GM20000 (cell line): ENCODE data around the gene MED27.

ENCODE experiments used
- DNase-seq: peaks from one replicate; pipeline ENCODE4 v3.0.0; 2012; ENCODE audit warnings: low spot score
- TF ChIP-seq, protein P1 (sequence below): IDR thresholded peaks from 2 replicates; pipeline ENCODE4 v1.5.1; 2012; ENCODE audit warnings: mild to moderate bottlenecking, control low read depth; ENCODE audit errors: extremely low read depth, missing control alignments

Gene MED27

DNA sequence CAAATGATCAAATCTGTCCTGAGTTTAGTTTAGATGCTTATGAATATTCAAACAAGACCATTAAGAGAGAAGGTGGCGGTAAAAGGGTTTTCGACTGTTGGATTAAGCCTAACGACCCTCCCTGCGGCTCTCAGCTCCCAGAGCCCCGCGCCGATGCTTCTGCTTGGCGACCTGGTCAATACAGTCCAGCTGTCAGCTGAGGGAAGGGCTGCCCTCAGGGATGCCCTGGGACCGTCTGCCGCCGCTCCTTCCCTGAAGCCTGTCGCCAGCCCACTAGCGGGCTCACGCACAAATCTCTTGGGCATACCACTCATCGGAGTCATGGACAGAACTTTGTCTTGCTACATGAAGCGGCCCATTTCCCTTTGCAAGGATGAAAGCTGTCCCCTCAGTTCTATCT, 203.2 kb downstream of the MED27 start:
- TF ChIP-seq, protein P1, sequence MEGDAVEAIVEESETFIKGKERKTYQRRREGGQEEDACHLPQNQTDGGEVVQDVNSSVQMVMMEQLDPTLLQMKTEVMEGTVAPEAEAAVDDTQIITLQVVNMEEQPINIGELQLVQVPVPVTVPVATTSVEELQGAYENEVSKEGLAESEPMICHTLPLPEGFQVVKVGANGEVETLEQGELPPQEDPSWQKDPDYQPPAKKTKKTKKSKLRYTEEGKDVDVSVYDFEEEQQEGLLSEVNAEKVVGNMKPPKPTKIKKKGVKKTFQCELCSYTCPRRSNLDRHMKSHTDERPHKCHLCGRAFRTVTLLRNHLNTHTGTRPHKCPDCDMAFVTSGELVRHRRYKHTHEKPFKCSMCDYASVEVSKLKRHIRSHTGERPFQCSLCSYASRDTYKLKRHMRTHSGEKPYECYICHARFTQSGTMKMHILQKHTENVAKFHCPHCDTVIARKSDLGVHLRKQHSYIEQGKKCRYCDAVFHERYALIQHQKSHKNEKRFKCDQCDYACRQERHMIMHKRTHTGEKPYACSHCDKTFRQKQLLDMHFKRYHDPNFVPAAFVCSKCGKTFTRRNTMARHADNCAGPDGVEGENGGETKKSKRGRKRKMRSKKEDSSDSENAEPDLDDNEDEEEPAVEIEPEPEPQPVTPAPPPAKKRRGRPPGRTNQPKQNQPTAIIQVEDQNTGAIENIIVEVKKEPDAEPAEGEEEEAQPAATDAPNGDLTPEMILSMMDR: no peak
- DNase-seq: no peak

DNA sequence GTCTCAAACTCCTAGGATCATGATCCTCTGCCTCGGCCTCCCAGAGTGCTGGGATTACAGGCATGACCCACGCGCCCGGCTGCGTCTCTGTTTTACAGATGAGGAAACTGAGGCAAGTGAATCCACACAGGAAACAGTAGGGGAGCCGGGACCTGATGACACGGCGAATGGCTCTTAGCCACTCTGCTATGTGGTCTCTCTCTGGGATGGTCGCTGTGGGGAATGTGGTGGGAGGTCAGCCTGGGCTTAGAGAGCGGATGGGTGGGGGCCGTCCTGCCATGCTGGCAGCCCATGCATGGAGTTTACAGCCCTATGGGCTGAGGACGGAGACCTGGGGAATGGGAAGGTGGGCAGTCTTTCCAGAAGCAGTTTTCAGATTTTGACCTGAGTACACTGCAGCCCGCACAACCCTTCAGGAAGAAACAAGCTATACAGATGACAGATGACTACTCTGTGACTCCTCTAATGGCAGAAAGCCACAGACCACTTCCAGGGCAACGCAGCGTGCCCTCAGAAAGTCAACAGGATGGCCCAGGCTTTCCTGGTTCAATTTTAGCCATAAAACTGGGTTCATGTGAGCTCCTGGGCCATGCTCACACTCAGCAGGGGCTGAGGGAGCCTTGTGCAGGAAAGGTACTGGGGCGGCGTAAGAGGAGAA, 203.7 kb downstream of the MED27 start:
- TF ChIP-seq, protein P1: no peak

DNA sequence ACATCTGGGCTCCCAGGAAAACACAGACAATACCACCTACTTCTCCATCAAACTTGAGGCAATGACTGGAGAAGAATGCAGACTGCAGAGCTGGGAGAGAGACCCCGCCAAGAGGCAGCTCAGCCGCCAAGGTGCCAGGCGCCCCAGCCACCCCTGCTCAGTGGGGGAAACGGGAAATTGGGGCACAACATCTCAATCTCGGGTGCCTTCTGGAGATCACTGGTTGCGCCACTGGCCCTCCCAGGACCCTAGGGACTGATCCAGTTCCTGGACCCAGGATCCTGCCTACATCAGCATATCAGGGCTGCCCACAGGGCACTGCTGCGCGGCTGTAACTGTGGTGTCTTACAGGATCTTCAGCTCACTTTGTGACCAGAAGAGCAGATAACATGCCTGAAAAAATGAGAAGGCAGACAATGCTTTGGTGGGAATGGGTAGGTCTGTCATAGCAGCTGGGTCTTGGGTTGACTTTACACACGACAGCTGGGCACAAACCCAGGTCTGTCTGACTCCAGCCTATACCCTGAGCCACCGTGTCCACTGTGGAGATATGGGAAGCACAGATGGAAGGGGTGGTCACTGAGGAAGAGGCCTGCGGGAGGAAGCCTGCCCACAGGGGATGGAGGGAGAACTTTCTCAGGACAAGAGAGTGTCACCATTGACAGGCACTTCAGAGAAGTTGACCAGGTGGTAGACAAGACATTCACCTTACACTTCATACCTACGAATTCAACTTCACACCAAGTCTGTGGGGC, 204.6 kb downstream of the MED27 start:
- TF ChIP-seq, protein P1: no peak
- no peak for DNase-seq

More for the DNA sequence above, 203.7 kb downstream of the MED27 start:
- DNase-seq: no peak

DNA sequence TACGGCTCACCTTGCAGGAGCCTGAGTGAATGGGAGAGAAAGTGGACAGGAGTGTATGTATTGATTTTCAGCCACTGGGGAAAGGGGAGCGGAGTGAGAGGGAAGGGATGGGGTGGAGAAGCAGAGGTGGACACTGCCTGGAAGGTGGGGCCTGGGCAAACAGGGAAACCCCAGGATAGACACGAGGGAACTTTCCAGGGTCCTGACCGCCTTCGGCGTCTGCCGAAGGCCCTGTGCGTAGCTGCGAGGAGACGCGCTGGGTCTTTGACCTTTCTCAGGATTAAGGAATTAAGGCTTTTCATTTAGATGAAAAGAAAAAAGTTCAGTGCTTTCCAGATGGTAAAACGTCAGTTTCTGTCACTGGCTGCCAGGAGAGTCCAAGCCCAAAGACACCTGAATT, 205.2 kb downstream of the MED27 start:
- no peak for DNase-seq
- TF ChIP-seq, protein P1: no peak

DNA sequence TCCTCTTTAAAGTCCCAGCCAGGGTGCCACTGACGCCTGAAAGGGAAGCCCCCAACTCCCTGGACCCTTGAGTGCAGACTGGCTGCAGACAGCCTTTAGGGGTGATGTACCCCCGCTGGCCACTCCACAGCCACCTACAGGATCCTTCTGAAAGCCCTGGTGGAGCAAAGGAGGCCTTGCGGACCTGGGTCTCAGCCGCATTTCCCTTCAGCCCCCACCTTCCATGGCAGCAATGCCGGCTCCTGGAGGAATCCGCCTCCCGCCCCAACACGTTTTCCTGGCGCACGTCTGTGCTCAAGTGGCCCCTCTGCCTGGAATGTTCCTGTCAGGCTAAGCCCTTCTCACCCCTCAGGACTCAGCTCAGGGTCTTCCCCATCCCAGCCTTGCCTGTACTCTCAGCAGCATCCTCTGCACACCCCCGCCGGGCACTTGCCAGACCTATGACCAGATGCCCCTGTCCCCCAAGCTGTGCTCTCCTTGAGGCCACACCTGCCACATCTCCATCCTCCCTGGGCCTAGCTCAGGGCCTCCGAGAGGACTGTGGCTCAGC, 205.7 kb downstream of the MED27 start:
- DNase-seq: no peak
- TF ChIP-seq, protein P1: no peak

DNA sequence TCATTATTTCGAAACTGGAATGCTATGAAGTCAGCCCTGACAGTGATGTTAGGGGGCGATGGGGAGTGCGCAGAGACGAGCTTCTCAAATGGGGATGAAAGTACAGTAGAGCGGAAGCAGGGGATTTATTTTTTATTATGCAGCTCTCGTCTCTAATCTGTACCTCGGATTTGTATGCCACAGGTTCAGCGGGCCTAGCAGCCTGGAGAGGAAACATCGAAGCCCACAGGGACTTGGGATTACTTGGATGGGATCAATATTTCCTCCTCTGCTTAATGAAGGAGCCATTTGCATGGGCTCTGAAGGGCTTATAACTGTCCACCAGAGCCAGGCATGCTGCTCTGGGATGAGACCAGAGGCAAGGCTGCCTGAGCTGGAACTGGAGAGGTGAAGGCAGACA, 206.3 kb downstream of the MED27 start:
- TF ChIP-seq, protein P1: no peak

DNA sequence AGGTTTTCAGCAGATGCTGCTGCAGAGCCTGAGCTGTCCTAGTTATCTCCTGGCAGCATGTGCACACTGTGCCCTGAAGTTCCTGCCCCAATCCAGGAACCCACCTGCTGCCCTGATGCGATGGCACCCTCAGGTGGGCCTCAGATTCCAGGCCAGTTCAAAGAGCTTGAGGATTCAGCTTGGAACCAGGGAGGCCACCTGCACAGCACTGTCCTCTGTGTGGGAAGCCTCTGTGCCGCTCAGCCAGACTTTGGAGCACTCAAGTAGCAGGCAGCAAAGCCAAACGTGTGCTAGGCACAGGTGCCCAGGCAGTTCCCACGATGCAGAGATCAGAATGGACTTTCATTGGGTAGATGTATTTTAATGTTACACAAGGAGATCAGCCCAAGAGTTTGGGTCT, 207.0 kb downstream of the MED27 start:
- TF ChIP-seq, protein P1: no peak
- no peak for DNase-seq

More for the DNA sequence above, 206.3 kb downstream of the MED27 start:
- DNase-seq: no peak
